ENCODE measurements around the gene MAP4K3. TPM values are rescaled to one million over a fixed set of nuclear protein-coding genes. Genes with fewer than 3 reads are reported as not detected.
A peak's percentile ranks its signal among the peaks of the same experiment; 100 is the strongest.

The MAP4K3 gene
- total RNA-seq, 1 donor from 2014 or later, result 63.6 TPM

GRCh38 chr2:39228413-39229209, 208.5 kb downstream of the MAP4K3 start:
- Mint-ChIP-seq H3K9me3 (ENCODE audit: low read depth) (no peaks in the 10 kb centered on the region), H3K27ac (no peak overlapping the region), H3K4me3 (ENCODE audit: low read depth) (peak overlapping the region; percentile 45), H3K27me3 (no peaks in the 10 kb centered on the region), H3K36me3 (ENCODE audit: insufficient read depth) (no peaks in the 10 kb centered on the region), H3K4me1 (ENCODE audit: low read depth) (peaks cover 13% of the 10 kb centered on the region)
- TF ChIP-seq, protein P1, sequence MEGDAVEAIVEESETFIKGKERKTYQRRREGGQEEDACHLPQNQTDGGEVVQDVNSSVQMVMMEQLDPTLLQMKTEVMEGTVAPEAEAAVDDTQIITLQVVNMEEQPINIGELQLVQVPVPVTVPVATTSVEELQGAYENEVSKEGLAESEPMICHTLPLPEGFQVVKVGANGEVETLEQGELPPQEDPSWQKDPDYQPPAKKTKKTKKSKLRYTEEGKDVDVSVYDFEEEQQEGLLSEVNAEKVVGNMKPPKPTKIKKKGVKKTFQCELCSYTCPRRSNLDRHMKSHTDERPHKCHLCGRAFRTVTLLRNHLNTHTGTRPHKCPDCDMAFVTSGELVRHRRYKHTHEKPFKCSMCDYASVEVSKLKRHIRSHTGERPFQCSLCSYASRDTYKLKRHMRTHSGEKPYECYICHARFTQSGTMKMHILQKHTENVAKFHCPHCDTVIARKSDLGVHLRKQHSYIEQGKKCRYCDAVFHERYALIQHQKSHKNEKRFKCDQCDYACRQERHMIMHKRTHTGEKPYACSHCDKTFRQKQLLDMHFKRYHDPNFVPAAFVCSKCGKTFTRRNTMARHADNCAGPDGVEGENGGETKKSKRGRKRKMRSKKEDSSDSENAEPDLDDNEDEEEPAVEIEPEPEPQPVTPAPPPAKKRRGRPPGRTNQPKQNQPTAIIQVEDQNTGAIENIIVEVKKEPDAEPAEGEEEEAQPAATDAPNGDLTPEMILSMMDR (IDR thresholded peaks at IDR 0.05; ENCODE audit: unreplicated experiment), result no peak
- no peak for DNase-seq (ENCODE audit: low spot score, unreplicated experiment)

DNA sequence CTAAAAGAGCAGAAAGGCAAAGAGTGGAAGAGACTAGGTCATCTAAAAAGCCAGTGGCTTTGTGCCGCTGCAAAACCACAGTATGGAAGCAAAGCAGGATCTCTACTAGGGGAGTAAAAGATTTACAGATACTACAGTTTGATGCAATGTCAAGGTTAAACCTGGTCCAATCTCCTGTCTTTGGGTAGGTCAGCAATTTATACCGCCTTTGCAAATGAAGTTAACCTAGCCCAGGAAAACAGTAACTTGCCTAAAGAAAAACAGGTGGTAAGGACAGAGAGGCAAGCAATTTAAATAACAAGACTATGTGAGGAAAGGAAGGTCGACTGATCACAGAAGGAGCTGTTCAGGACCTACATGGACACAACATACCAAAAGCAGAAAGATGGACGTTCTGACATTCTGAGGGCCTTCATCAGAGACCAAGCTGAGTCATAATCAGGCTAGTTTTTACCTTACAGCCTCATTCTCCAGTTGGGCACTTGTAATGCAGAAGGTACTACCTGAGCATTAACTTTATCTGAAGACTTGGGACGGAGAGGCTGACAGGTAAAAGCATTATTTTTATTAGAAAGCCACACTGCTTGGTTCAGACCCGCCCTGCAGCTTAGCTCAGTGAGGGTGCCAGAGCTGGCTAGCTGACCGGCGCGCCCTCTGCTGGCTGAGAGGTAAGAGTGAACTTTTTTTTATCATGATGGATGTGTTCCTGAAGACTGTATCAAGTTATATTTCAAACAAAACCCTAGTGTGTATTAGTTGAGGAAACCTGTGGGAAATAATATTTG, 209.3 kb downstream of the MAP4K3 start:
- Mint-ChIP-seq H3K27me3 (no peaks in the 10 kb centered on the region), H3K9me3 (ENCODE audit: low read depth) (no peaks in the 10 kb centered on the region), H3K4me3 (ENCODE audit: low read depth) (peak overlapping the region; percentile 45), H3K27ac (no peak overlapping the region), H3K4me1 (ENCODE audit: low read depth) (peaks cover 13% of the 10 kb centered on the region), H3K36me3 (ENCODE audit: insufficient read depth) (no peaks in the 10 kb centered on the region)
- TF ChIP-seq, protein P1 (IDR thresholded peaks at IDR 0.05; ENCODE audit: unreplicated experiment), result peak; percentile 96
- peak; percentile 59 for DNase-seq (ENCODE audit: low spot score, unreplicated experiment)

- H3K4me1 Mint-ChIP-seq (ENCODE audit: low read depth), result peaks cover 13% of the 10 kb centered on the region
- H3K36me3 Mint-ChIP-seq (ENCODE audit: insufficient read depth), result no peaks in the 10 kb centered on the region
- TF ChIP-seq, protein P1 (IDR thresholded peaks at IDR 0.05; ENCODE audit: unreplicated experiment), result no peak
- no peaks in the 10 kb centered on the region for H3K9me3 Mint-ChIP-seq (ENCODE audit: low read depth)
- no peak for DNase-seq (ENCODE audit: low spot score, unreplicated experiment)
- H3K27ac Mint-ChIP-seq, result no peak overlapping the region
- no peak overlapping the region for H3K4me3 Mint-ChIP-seq (ENCODE audit: low read depth)
- no peaks in the 10 kb centered on the region for H3K27me3 Mint-ChIP-seq
Observed at GRCh38 chr2:39225567-39225966, 211.5 kb downstream of the MAP4K3 start.

DNA sequence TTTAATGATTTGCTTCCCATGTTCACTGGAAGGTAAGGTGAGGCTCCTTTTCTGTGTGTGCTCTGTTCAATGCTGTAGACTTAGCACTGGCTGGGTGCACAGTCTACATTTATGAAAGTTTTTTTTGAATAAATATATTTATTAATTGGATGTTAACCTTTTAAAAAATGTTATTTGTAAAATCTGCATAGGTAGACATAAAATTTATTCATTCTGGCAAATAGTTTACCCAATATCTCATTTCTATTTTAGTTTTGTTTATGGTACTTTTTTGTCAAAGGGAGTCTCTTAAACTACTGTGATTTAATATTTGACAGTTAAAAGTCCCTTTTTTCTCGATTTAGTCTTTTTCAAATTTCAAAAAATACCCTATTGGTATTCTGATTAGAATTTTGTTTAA, 213.2 kb downstream of the MAP4K3 start:
- no peaks in the 10 kb centered on the region for H3K27me3 Mint-ChIP-seq
- TF ChIP-seq, protein P1 (IDR thresholded peaks at IDR 0.05; ENCODE audit: unreplicated experiment), result no peak
- H3K9me3 Mint-ChIP-seq (ENCODE audit: low read depth), result no peaks in the 10 kb centered on the region
- H3K4me1 Mint-ChIP-seq (ENCODE audit: low read depth), result peaks cover 10% of the 10 kb centered on the region
- H3K36me3 Mint-ChIP-seq (ENCODE audit: insufficient read depth), result no peaks in the 10 kb centered on the region
- no peak for DNase-seq (ENCODE audit: low spot score, unreplicated experiment)
- H3K27ac Mint-ChIP-seq, result no peak overlapping the region
- H3K4me3 Mint-ChIP-seq (ENCODE audit: low read depth), result no peak overlapping the region

GRCh38 chr2:39221459-39221858, 215.6 kb downstream of the MAP4K3 start:
- no peaks in the 10 kb centered on the region for H3K27me3 Mint-ChIP-seq
- no peaks in the 10 kb centered on the region for H3K4me1 Mint-ChIP-seq (ENCODE audit: low read depth)
- no peak overlapping the region for H3K4me3 Mint-ChIP-seq (ENCODE audit: low read depth)
- TF ChIP-seq, protein P1 (IDR thresholded peaks at IDR 0.05; ENCODE audit: unreplicated experiment), result no peak
- no peaks in the 10 kb centered on the region for H3K36me3 Mint-ChIP-seq (ENCODE audit: insufficient read depth)
- DNase-seq (ENCODE audit: low spot score, unreplicated experiment), result no peak
- H3K9me3 Mint-ChIP-seq (ENCODE audit: low read depth), result no peaks in the 10 kb centered on the region
- no peak overlapping the region for H3K27ac Mint-ChIP-seq

All from progenitor cell of endocrine pancreas (in vitro differentiated cells).